ENCODE data around the gene RGS6. TPM values are rescaled to one million over a fixed set of nuclear protein-coding genes. Genes with fewer than 3 reads are reported as not detected.

RGS6 gene
- polyA plus RNA-seq, 3 donors = not detected

DNA sequence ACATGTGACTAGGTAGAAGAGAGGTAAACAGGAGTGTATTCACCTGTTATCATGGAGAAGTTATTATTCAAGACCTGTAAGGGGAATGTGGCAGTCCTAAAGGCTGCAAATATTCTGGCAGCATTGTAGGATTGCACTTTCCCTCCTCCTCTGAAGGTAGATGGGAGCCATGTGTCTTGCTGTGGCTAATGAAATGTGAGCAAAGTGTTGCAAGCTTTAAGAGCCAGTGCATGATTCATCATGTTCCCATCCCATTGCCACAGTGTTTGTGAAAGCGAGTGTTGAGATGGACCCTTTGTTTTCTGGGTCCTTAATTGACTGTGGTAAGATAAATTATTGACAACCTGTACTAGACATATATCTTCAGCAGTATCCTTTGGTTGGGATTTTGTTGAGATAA is 128.7 kb downstream of the RGS6 start:
- no peaks in the 10 kb centered on the region for H3K4me1 ChIP-seq (ENCODE audit: control insufficient read depth in 1 of 2, insufficient read depth in 2 of 2, low read length in 2 of 2)
- Mint-ChIP-seq H3K9me3 (peaks cover 0 to 6% (median 0%) of the 10 kb centered on the region in 7 donors), H3K27me3 (ENCODE audit: low read depth in 3 of 3) (peaks cover 0 to 7% (median 3%) of the 10 kb centered on the region in 3 donors), H3K4me3 (no peak overlapping the region), H3K36me3 (no peaks in the 10 kb centered on the region), H3K4me1 (no peaks in the 10 kb centered on the region), H3K27ac (no peak overlapping the region)
- no peaks in the 10 kb centered on the region for H3K27me3 ChIP-seq (ENCODE audit: control insufficient read depth in 2 of 2, insufficient read depth in 2 of 2, low read length in 2 of 2)
- no CpG with 5 or more reads among the region's 1 CpG for WGBS (ENCODE audit: insufficient coverage)
- no peaks in the 10 kb centered on the region for H3K36me3 ChIP-seq (replicated peaks in 1 of 2; ENCODE audit: control insufficient read depth in 1 of 2, insufficient read depth in 2 of 2, low read length in 2 of 2)
- H3K27ac ChIP-seq (ENCODE audit: low read depth in 1 of 2, low read length in 2 of 2) = no peak overlapping the region
- H3K9me3 ChIP-seq (replicated peaks in 1 of 2; ENCODE audit: control insufficient read depth in 1 of 2, insufficient read depth in 1 of 2, low read length in 2 of 2) = no peaks in the 10 kb centered on the region
- no peak for DNase-seq
- intact Hi-C loops (cut with micrococcal nuclease) = no loop called here
- H3K9ac ChIP-seq (ENCODE audit: insufficient read depth, low read length, poor library complexity, severe bottlenecking) = no peak overlapping the region
- no peak overlapping the region for H3K4me2 ChIP-seq (replicated peaks; ENCODE audit: extremely low read depth, low read length, poor library complexity, severe bottlenecking)
- H3K4me3 ChIP-seq (replicated peaks in 1 of 3; ENCODE audit: low read depth in 2 of 3, low read length in 3 of 3) = no peak overlapping the region
- H2AFZ ChIP-seq (ENCODE audit: insufficient read depth, low read depth, low read length, poor library complexity, severe bottlenecking) = no peak overlapping the region
- no peaks in the 10 kb centered on the region for H3K79me2 ChIP-seq (ENCODE audit: insufficient read depth, low read length)
- no peaks in the 10 kb centered on the region for H4K20me1 ChIP-seq (ENCODE audit: insufficient read depth, low read length)
- TF ChIP-seq, protein P1, sequence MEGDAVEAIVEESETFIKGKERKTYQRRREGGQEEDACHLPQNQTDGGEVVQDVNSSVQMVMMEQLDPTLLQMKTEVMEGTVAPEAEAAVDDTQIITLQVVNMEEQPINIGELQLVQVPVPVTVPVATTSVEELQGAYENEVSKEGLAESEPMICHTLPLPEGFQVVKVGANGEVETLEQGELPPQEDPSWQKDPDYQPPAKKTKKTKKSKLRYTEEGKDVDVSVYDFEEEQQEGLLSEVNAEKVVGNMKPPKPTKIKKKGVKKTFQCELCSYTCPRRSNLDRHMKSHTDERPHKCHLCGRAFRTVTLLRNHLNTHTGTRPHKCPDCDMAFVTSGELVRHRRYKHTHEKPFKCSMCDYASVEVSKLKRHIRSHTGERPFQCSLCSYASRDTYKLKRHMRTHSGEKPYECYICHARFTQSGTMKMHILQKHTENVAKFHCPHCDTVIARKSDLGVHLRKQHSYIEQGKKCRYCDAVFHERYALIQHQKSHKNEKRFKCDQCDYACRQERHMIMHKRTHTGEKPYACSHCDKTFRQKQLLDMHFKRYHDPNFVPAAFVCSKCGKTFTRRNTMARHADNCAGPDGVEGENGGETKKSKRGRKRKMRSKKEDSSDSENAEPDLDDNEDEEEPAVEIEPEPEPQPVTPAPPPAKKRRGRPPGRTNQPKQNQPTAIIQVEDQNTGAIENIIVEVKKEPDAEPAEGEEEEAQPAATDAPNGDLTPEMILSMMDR (IDR thresholded peaks at IDR 0.05) = no peak

GRCh38 chr14:72061718-72062117 is 129.5 kb downstream of the RGS6 start:
- no peak overlapping the region for H3K4me2 ChIP-seq (replicated peaks; ENCODE audit: extremely low read depth, low read length, poor library complexity, severe bottlenecking)
- peaks cover 0 to 6% (median 0%) of the 10 kb centered on the region in 7 donors for H3K9me3 Mint-ChIP-seq
- intact Hi-C loops (cut with micrococcal nuclease) = no loop called here
- H3K36me3 ChIP-seq (replicated peaks in 1 of 2; ENCODE audit: control insufficient read depth in 1 of 2, insufficient read depth in 2 of 2, low read length in 2 of 2) = no peaks in the 10 kb centered on the region
- H3K4me1 Mint-ChIP-seq = no peaks in the 10 kb centered on the region
- no CpG with 5 or more reads among the region's 1 CpG for WGBS (ENCODE audit: insufficient coverage)
- H3K27me3 Mint-ChIP-seq (ENCODE audit: low read depth in 3 of 3) = peaks cover 0 to 7% (median 2%) of the 10 kb centered on the region in 3 donors
- no peaks in the 10 kb centered on the region for H3K9me3 ChIP-seq (replicated peaks in 1 of 2; ENCODE audit: control insufficient read depth in 1 of 2, insufficient read depth in 1 of 2, low read length in 2 of 2)
- no peak overlapping the region for H3K27ac Mint-ChIP-seq
- H3K4me3 Mint-ChIP-seq = no peak overlapping the region
- H4K20me1 ChIP-seq (ENCODE audit: insufficient read depth, low read length) = no peaks in the 10 kb centered on the region
- no peak overlapping the region for H3K4me3 ChIP-seq (replicated peaks in 1 of 3; ENCODE audit: low read depth in 2 of 3, low read length in 3 of 3)
- no peaks in the 10 kb centered on the region for H3K79me2 ChIP-seq (ENCODE audit: insufficient read depth, low read length)
- TF ChIP-seq, protein P1 (IDR thresholded peaks at IDR 0.05) = no peak
- H3K9ac ChIP-seq (ENCODE audit: insufficient read depth, low read length, poor library complexity, severe bottlenecking) = no peak overlapping the region
- no peaks in the 10 kb centered on the region for H3K27me3 ChIP-seq (ENCODE audit: control insufficient read depth in 2 of 2, insufficient read depth in 2 of 2, low read length in 2 of 2)
- no peaks in the 10 kb centered on the region for H3K36me3 Mint-ChIP-seq
- H2AFZ ChIP-seq (ENCODE audit: insufficient read depth, low read depth, low read length, poor library complexity, severe bottlenecking) = no peak overlapping the region
- no peak overlapping the region for H3K27ac ChIP-seq (ENCODE audit: low read depth in 1 of 2, low read length in 2 of 2)
- DNase-seq = no peak
- no peaks in the 10 kb centered on the region for H3K4me1 ChIP-seq (ENCODE audit: control insufficient read depth in 1 of 2, insufficient read depth in 2 of 2, low read length in 2 of 2)
